22Rv1 (cell line): Measurements from ENCODE around the gene TAAR2.

ENCODE experiments used
- H3K27ac ChIP-seq: fragments of 450-650 bp; 2 replicates; pipeline ENCODE4 v1.5.1; 2017
- CTCF ChIP-seq: fragments of 450-650 bp; IDR thresholded peaks from 2 replicates; pipeline ENCODE4 v1.5.1; 2017; ENCODE audit warnings: mild to moderate bottlenecking
- ZFX ChIP-seq: fragments of 450-650 bp; IDR thresholded peaks from 2 replicates; pipeline ENCODE4 v1.6.1; 2017; ENCODE audit warnings: antibody characterized with exemption, borderline replicate concordance

The TAAR2 gene

GRCh38 chr6:132624175-132624574, at the start of gene TAAR2:
Gene TAAR2 (minus strand): TSS chr6:132624275. CDS start chr6:132624275, 0 bp downstream.
- TF ChIP-seq CTCF (no peak), ZFX (no peak)
- no peak within 1 kb of the TSS for H3K27ac ChIP-seq

- no peak overlapping the region for H3K27ac ChIP-seq
- TF ChIP-seq ZFX (no peak), CTCF (no peak)
These were observed 49.5 kb upstream of the TAAR2 start for GRCh38 chr6:132673376-132674094.

GRCh38 chr6:132671295-132671694, 47.2 kb upstream of the TAAR2 start:
- no peak overlapping the region for H3K27ac ChIP-seq
- TF ChIP-seq CTCF (no peak), ZFX (no peak)

GRCh38 chr6:132669690-132670291, 45.7 kb upstream of the TAAR2 start:
- peak; percentile 75 for TF ChIP-seq CTCF
- TF ChIP-seq ZFX: no peak

GRCh38 chr6:132666118-132666517, 42.0 kb upstream of the TAAR2 start:
- no peak overlapping the region for H3K27ac ChIP-seq

More at GRCh38 chr6:132669690-132670291, 45.7 kb upstream of the TAAR2 start:
- H3K27ac ChIP-seq: no peak overlapping the region

GRCh38 chr6:132664309-132665034, 40.4 kb upstream of the TAAR2 start:
- TF ChIP-seq ZFX (no peak), CTCF (no peak)
- no peak overlapping the region for H3K27ac ChIP-seq

More at GRCh38 chr6:132666118-132666517, 42.0 kb upstream of the TAAR2 start:
- no peak for TF ChIP-seq CTCF
- TF ChIP-seq ZFX: no peak
